A549 (cell line): ENCODE measurements around the gene CD4. TPM values are rescaled to one million over a fixed set of nuclear protein-coding genes. Genes with fewer than 3 reads are reported as not detected.
"Not testable (repeated sequence)": the region's sequence is repeated elsewhere in the genome, so short reads cannot be mapped to it uniquely, and the experiment has no call there.

ENCODE experiments used
- ATAC-seq, 2 experiments: fragments of 200-7000 bp in 1 of 2; fragments of >200 bp in 1 of 2; cut with Nextera tagmentation in 1 of 2; cut with Tn5 transposase in 1 of 2; 3 replicates each; pipeline versions ENCODE4 v1.8.0 to v1.9.1; 2018 to 2020; ENCODE audit warnings: mild to moderate bottlenecking in 1 of 2, moderate library complexity in 1 of 2
- CTCF ChIA-PET: fragments of 300-600 bp; sonication (Branson Sonifier 250); formaldehyde crosslinking; extraction: SDS; loops from one replicate; lab custom pipeline; 2021; ENCODE audit warnings: antibody characterized with exemption, inconsistent platforms; lab: Yijun Ruan, JAX
- POLR2A ChIA-PET: fragments of 350-600 bp; formaldehyde crosslinking; extraction: SDS; loops from one replicate; lab custom pipeline; 2021; ENCODE audit warnings: antibody characterized with exemption, inconsistent platforms; lab: Yijun Ruan, JAX
- DNase-seq, 2 experiments: peaks; one replicate each; pipeline versions ENCODE4 v3.0.0 to v3.0.0-alpha.2; 2011 to 2016; ENCODE audit warnings: low read depth in 1 of 2, low spot score in 1 of 2
- FAIRE-seq: peaks from 2 replicates; lab custom pipeline; 2011; peaks lifted over from hg19 to GRCh38; lab: Jason Lieb, UNC
- H3K27ac ChIP-seq, 2 experiments: fragments of >200 bp; sonication (Bioruptor Twin); formaldehyde crosslinking; 3 replicates each; pipeline ENCODE4 v1.5.1; 2016 to 2017
- H3K4me1 ChIP-seq: fragments of >200 bp; sonication (Bioruptor Twin); formaldehyde crosslinking; 3 replicates; pipeline ENCODE4 v1.6.1; 2016
- H3K4me2 ChIP-seq: fragments of >200 bp; sonication (Bioruptor Twin); formaldehyde crosslinking; 3 replicates; pipeline ENCODE4 v1.6.1; 2016
- H3K4me3 ChIP-seq: fragments of >200 bp; sonication (Bioruptor Twin); formaldehyde crosslinking; 3 replicates; pipeline ENCODE4 v1.5.1; 2016
- H3K9me3 ChIP-seq: fragments of >200 bp; sonication (Bioruptor Twin); formaldehyde crosslinking; 3 replicates; pipeline ENCODE4 v1.6.1; 2016
- CEBPB ChIP-seq, 2 experiments: fragments of >200 bp in 1 of 2; sonication (Bioruptor Twin) in 1 of 2; formaldehyde crosslinking in 1 of 2; IDR thresholded peaks; 2 replicates each; pipeline ENCODE4 v1.6.1; 2012 to 2016
- ELK1 ChIP-seq: fragments of 150-350 bp; IDR thresholded peaks from 2 replicates; pipeline ENCODE4 v1.6.1; 2014; ENCODE audit warnings: low read depth, mild to moderate bottlenecking, low read length
- FOSL2 ChIP-seq, 2 experiments: fragments of 450-650 bp in 1 of 2; fragments of >200 bp in 1 of 2; sonication (Bioruptor Twin) in 1 of 2; formaldehyde crosslinking; IDR thresholded peaks; 2 replicates each; pipeline versions ENCODE4 v1.5.0 to v1.6.1; 2016 to 2020; ENCODE audit warnings: mild to moderate bottlenecking in 1 of 2, moderate library complexity in 1 of 2
- FOXS1 ChIP-seq: fragments of 250-450 bp; sonication (Bioruptor Pico); IDR thresholded peaks from 2 replicates; pipeline ENCODE4 v1.5.0; 2020; ENCODE audit warnings: mild to moderate bottlenecking, moderate library complexity
- HOXB13 ChIP-seq: fragments of 250-450 bp; sonication (Bioruptor Pico); IDR thresholded peaks from 2 replicates; pipeline ENCODE4 v1.5.0; 2020; ENCODE audit warnings: low read depth, mild to moderate bottlenecking, moderate library complexity
- JUNB ChIP-seq: fragments of >200 bp; sonication (Bioruptor Twin); formaldehyde crosslinking; IDR thresholded peaks from 2 replicates; pipeline ENCODE4 v1.6.1; 2016
- KDM1A ChIP-seq: fragments of 200-600 bp; sonication (generic); IDR thresholded peaks from 2 replicates; pipeline ENCODE4 v1.6.1; 2016; ENCODE audit warnings: low read depth, mild to moderate bottlenecking
- KDM5A ChIP-seq: fragments of 200-600 bp; sonication (generic); IDR thresholded peaks from 2 replicates; pipeline ENCODE4 v1.6.1; 2016; ENCODE audit warnings: antibody characterized with exemption, mild to moderate bottlenecking
- POLR2A ChIP-seq: IDR thresholded peaks from 2 replicates; pipeline ENCODE4 v1.6.1; 2012; ENCODE audit warnings: mild to moderate bottlenecking, low read length
- RFX5 ChIP-seq: fragments of 450-650 bp; IDR thresholded peaks from 2 replicates; pipeline ENCODE4 v1.7.1; 2014; ENCODE audit warnings: antibody characterized with exemption, mild to moderate bottlenecking, moderate library complexity
- RNF2 ChIP-seq: fragments of 200-600 bp; sonication (generic); IDR thresholded peaks from 2 replicates; pipeline ENCODE4 v1.6.1; 2016; ENCODE audit warnings: low read depth, mild to moderate bottlenecking, antibody characterized with exemption, moderate library complexity, borderline replicate concordance
- SMC3 ChIP-seq: fragments of >200 bp; sonication (Bioruptor Twin); formaldehyde crosslinking; IDR thresholded peaks from 3 replicates; pipeline ENCODE4 v1.6.1; 2018; ENCODE audit warnings: inconsistent platforms
- SREBF2 ChIP-seq: fragments of 450-650 bp; IDR thresholded peaks from 2 replicates; pipeline ENCODE4 v1.6.1; 2014; ENCODE audit warnings: mild to moderate bottlenecking, moderate library complexity
- USF2 ChIP-seq: fragments of 450-650 bp; IDR thresholded peaks from 2 replicates; pipeline ENCODE4 v1.6.1; 2014; ENCODE audit warnings: antibody characterized with exemption
- WGBS: methylation state at CpG from one replicate; pipeline ENCODE4 v1.1.6; 2017; ENCODE audit errors: missing lambda C conversion rate; 5-methylcytosine and 5-hydroxymethylcytosine counted together
- polyA plus RNA-seq, 4 experiments: library from polyadenylated mRNA; depleted of rRNA in 3 of 4; stranded (reverse); fragments of >200 nt; fragmentation: RNase III in 1 of 4; extraction: RNeasy Plus Mini Kit Qiagen cat#74134 plus additional on column Dnase treatment in 1 of 4; gene quantifications; 2 replicates in 3 of 4; 3 replicates in 1 of 4; pipeline ENCODE4 v1.2.3, GENCODE V29; 2011 to 2017
- TF ChIP-seq, protein P1 (sequence below): fragments of 200-600 bp; sonication (generic); IDR thresholded peaks from 2 replicates; pipeline ENCODE4 v1.6.1; 2016; ENCODE audit warnings: antibody characterized with exemption, mild to moderate bottlenecking, moderate library complexity
- TF ChIP-seq, protein P2 (sequence below): fragments of 250-450 bp; sonication (Bioruptor Pico); IDR thresholded peaks from 2 replicates; pipeline ENCODE4 v1.5.0; 2020; ENCODE audit warnings: low read depth, mild to moderate bottlenecking, moderate library complexity

The CD4 gene
- polyA plus RNA-seq, 2 of the 4 experiments (the other 2 are of a cell fraction) = 0.03 TPM; not detected in 1

- ATAC-seq = no peak
- POLR2A ChIA-PET = no interaction called here
- no peak for FAIRE-seq
- no peak overlapping the region for H3K4me3 ChIP-seq
- no peak overlapping the region for H3K27ac ChIP-seq
- WGBS = 97% methylated on average over 9 of the region's 16 CpGs
- DNase-seq = no peak
- H3K4me2 ChIP-seq = no peak overlapping the region
- peaks cover 11% of the 10 kb centered on the region for H3K4me1 ChIP-seq
- CTCF ChIA-PET = interaction anchor here (0.6 to 7.0 kb wide), 11 partner anchors 9 to 111 kb away, joined by 3 to 64 read pairs (median 4); partner anchors contain the start of genes CDCA3, MLF2, SPSB2 and USP5
- no peaks in the 10 kb centered on the region for H3K9me3 ChIP-seq
- no peak for TF ChIP-seq USF2
- no peak for TF ChIP-seq ELK1
- TF ChIP-seq, protein P1, sequence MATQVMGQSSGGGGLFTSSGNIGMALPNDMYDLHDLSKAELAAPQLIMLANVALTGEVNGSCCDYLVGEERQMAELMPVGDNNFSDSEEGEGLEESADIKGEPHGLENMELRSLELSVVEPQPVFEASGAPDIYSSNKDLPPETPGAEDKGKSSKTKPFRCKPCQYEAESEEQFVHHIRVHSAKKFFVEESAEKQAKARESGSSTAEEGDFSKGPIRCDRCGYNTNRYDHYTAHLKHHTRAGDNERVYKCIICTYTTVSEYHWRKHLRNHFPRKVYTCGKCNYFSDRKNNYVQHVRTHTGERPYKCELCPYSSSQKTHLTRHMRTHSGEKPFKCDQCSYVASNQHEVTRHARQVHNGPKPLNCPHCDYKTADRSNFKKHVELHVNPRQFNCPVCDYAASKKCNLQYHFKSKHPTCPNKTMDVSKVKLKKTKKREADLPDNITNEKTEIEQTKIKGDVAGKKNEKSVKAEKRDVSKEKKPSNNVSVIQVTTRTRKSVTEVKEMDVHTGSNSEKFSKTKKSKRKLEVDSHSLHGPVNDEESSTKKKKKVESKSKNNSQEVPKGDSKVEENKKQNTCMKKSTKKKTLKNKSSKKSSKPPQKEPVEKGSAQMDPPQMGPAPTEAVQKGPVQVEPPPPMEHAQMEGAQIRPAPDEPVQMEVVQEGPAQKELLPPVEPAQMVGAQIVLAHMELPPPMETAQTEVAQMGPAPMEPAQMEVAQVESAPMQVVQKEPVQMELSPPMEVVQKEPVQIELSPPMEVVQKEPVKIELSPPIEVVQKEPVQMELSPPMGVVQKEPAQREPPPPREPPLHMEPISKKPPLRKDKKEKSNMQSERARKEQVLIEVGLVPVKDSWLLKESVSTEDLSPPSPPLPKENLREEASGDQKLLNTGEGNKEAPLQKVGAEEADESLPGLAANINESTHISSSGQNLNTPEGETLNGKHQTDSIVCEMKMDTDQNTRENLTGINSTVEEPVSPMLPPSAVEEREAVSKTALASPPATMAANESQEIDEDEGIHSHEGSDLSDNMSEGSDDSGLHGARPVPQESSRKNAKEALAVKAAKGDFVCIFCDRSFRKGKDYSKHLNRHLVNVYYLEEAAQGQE = no peak
- TF ChIP-seq POLR2A = no peak
- TF ChIP-seq SMC3 = no peak
Observed at GRCh38 chr12:6863586-6864321, 74.4 kb downstream of the CD4 start.

DNA sequence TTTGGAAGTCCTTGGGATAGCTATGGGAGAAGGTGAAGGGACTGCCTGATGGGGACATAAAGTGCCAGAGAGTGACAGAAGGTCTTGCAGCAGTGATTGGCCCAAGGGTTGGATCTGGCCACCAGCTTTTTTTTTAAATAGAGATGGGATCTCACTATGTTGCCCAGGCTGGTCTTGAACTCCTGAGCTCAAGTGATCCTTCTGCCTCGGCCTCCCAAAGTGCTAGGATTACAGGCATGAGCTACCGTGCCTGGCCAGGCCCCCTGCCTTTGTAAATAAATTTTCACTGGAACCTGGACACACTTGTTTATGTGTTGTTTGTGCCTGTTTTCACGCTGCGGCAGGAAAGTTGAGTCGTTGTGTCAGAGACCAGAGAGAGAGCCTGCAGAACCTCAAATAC, 76.0 kb downstream of the CD4 start:
- H3K4me3 ChIP-seq, H3K27ac ChIP-seq, FAIRE-seq, ATAC-seq, H3K9me3 ChIP-seq, DNase-seq, H3K4me2 ChIP-seq: not testable (repeated sequence)
- peaks cover 25% of the 10 kb centered on the region for H3K4me1 ChIP-seq
- 90% methylated on average over 5 of the region's 5 CpGs for WGBS
- POLR2A ChIA-PET = interaction anchor here (1.2 kb wide), 1 partner anchor 14 kb away, joined by 8 read pairs; the partner anchor contains the start of genes CDCA3 and USP5
- CTCF ChIA-PET = interaction anchor here (1.1 to 9.6 kb wide), 9 partner anchors 12 to 112 kb away, joined by 3 to 183 read pairs (median 6); partner anchors contain the start of genes ATN1, CDCA3, MLF2 and USP5

DNA sequence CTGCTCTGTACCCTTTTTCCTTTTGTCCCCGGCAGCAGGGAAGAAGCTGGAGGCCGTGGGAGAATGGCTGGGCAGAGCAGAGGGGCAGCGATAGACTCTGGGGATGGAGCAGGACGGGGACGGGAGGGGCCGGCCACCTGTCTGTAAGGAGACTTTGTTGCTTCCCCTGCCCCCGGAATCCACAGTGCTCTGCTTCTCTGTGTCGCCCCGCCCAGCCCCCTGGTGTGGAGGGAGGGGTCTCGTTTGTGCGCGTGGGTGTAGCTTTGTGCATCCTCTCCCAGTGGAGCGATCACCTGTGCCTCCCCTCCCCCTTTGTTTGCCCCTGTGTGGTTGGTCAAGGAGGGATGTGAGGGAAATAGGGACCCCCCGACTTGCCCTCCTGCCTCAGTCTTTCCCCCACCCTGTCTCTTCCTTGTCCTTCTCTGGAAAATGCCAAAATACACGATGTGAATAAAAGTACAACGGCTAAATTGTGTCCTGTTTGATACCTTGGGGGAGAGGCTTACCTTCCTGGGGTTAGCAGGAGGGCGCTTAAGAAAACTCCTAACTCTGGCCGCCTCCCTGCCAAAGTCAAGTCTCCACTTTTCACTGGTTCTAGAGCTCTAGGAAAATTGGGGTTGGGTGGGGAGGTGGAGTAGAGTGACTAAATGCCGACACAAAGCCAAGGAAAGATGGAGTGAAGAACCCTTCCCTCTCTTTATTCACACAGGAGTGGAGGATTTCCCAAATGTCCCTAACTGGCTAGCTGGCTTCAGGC, 77.0 kb downstream of the CD4 start:
- TF ChIP-seq JUNB (no peak), POLR2A (no peak)
- CTCF ChIA-PET = interaction anchor here (1.1 to 17.9 kb wide), 13 partner anchors 9 to 113 kb away, joined by 3 to 399 read pairs (median 6); partner anchors contain the start of genes ATN1, C12orf57, CDCA3 and MLF2

GRCh38 chr12:6866920-6867412, 77.6 kb downstream of the CD4 start:
- Histone ChIP-seq H3K27ac (peak overlapping the region; percentile 97 to 99), H3K4me3 (peak overlapping the region; percentile 100), H3K4me1 (peaks cover 41% of the 10 kb centered on the region), H3K9me3 (no peaks in the 10 kb centered on the region), H3K4me2 (peak overlapping the region; percentile 100)
- ChIA-PET POLR2A (interaction anchor here (1.1 to 4.8 kb wide), 12 partner anchors 8 to 114 kb away, joined by 4 to 74 read pairs (median 9); partner anchors contain the start of genes C12orf57, CDCA3, MLF2 and PTMS), CTCF (interaction anchor here (1.1 to 17.9 kb wide), 10 partner anchors 10 to 78 kb away, joined by 3 to 399 read pairs (median 44); partner anchors contain the start of genes ATN1, C12orf57, CDCA3 and ENO2)
- DNase-seq = no peak
- ATAC-seq = peak; percentile 7 to 14; a peak in 5 of 6 replicates
- FAIRE-seq = no peak
- WGBS = 10% methylated on average over 15 of the region's 33 CpGs
- no peak for TF ChIP-seq HOXB13 (CRISPR knock-in tag)
- TF ChIP-seq, protein P2, sequence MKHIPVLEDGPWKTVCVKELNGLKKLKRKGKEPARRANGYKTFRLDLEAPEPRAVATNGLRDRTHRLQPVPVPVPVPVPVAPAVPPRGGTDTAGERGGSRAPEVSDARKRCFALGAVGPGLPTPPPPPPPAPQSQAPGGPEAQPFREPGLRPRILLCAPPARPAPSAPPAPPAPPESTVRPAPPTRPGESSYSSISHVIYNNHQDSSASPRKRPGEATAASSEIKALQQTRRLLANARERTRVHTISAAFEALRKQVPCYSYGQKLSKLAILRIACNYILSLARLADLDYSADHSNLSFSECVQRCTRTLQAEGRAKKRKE (CRISPR knock-in tag) = no peak
- no peak for TF ChIP-seq RNF2
- no peak for TF ChIP-seq RFX5
- TF ChIP-seq SREBF2 = no peak
- TF ChIP-seq FOSL2 (IDR thresholded peaks at IDR 0.05) = no peak
- TF ChIP-seq FOSL2 (CRISPR knock-in tag; IDR thresholded peaks at IDR 0.05) = no peak
- no peak for TF ChIP-seq CEBPB (IDR thresholded peaks at IDR 0.05)
- no peak for TF ChIP-seq KDM5A
- TF ChIP-seq FOXS1 (CRISPR knock-in tag) = no peak
- TF ChIP-seq ELK1 = no peak
- no peak for TF ChIP-seq KDM1A

More for the DNA sequence above, 77.0 kb downstream of the CD4 start:
- H3K4me2 ChIP-seq = peak overlapping the region; percentile 100
- WGBS = 85% methylated on average over 19 of the region's 19 CpGs
- H3K4me1 ChIP-seq = peaks cover 35% of the 10 kb centered on the region
- DNase-seq (no peak), FAIRE-seq (no peak), ATAC-seq (no peak)
- POLR2A ChIA-PET = interaction anchor here (0.6 to 4.8 kb wide), 11 partner anchors 12 to 113 kb away, joined by 4 to 74 read pairs (median 9); partner anchors contain the start of genes C12orf57, CDCA3, MLF2 and PTMS
- H3K27ac ChIP-seq = peak overlapping the region; percentile 97 to 99
- no peaks in the 10 kb centered on the region for H3K9me3 ChIP-seq
- H3K4me3 ChIP-seq = peak overlapping the region; percentile 100
